PC-9 (cell line): ENCODE results near the gene MAST4. TPM values are rescaled to one million over a fixed set of nuclear protein-coding genes. Genes with fewer than 3 reads are reported as not detected.
A peak's percentile ranks its signal among the peaks of the same experiment; 100 is the strongest.

ENCODE experiments used
- BruUV-seq: library from RNA; stranded (reverse); fragments of 400-500 nt; replicated peaks from 2 replicates; lab custom pipeline; 2021; lab: Mats Ljungman, UMichigan
- CTCF ChIA-PET: fragments of 300-600 bp; sonication (Branson Sonifier 250); formaldehyde crosslinking; loops from one replicate; lab custom pipeline; 2022; ENCODE audit warnings: antibody characterized with exemption; lab: Charles Lee
- POLR2A ChIA-PET: fragments of 300-600 bp; sonication (Branson Sonifier 250); formaldehyde crosslinking; loops from one replicate; lab custom pipeline; 2022; ENCODE audit warnings: antibody characterized with exemption; ENCODE audit not compliant: unreplicated experiment; lab: Charles Lee
- DNase-seq, 2 experiments: peaks; one replicate each; pipeline versions ENCODE4 v3.0.0 to v3.0.0-alpha.2; 2015 to 2022; ENCODE audit warnings: mixed read lengths in 1 of 2
- H2AFZ ChIP-seq: fragments of 200-600 bp; sonication (generic); 2 replicates; pipeline ENCODE4 v1.8.1; 2017; ENCODE audit warnings: antibody characterized with exemption
- H3F3A ChIP-seq: fragments of 200-600 bp; sonication (generic); 2 replicates; pipeline ENCODE4 v1.8.1; 2017; ENCODE audit warnings: antibody characterized with exemption, mild to moderate bottlenecking, low read depth; ENCODE audit not compliant: insufficient read depth
- H3K27ac ChIP-seq: fragments of 200-600 bp; sonication (generic); 2 replicates; pipeline ENCODE4 v1.6.1; 2016; ENCODE audit warnings: mixed run types
- H3K27me3 ChIP-seq: fragments of 200-600 bp; sonication (generic); 2 replicates; pipeline ENCODE4 v1.6.1; 2016; ENCODE audit warnings: low read depth, mixed run types; ENCODE audit not compliant: insufficient read depth
- H3K36me3 ChIP-seq: fragments of 200-600 bp; sonication (generic); 2 replicates; pipeline ENCODE4 v1.6.1; 2016; ENCODE audit warnings: low read depth, mixed run types
- H3K4me1 ChIP-seq: fragments of 200-600 bp; sonication (generic); replicated peaks from 2 replicates; pipeline ENCODE4 v1.6.1; 2016; ENCODE audit warnings: mixed run types; ENCODE audit not compliant: insufficient read depth
- H3K4me2 ChIP-seq: fragments of 200-600 bp; sonication (generic); 2 replicates; pipeline ENCODE4 v1.6.1; 2017; ENCODE audit warnings: mixed run types
- H3K4me3 ChIP-seq: fragments of 200-600 bp; sonication (generic); 2 replicates; pipeline ENCODE4 v1.6.1; 2016; ENCODE audit warnings: mixed run types
- H3K79me2 ChIP-seq: fragments of 200-600 bp; sonication (generic); 2 replicates; pipeline ENCODE4 v1.6.1; 2017; ENCODE audit warnings: low read depth, mixed run types
- H3K9me2 ChIP-seq: fragments of 200-600 bp; sonication (generic); 2 replicates; pipeline ENCODE4 v1.8.1; 2017; ENCODE audit warnings: mild to moderate bottlenecking; ENCODE audit not compliant: insufficient read depth
- H3K9me3 ChIP-seq: fragments of 200-600 bp; sonication (generic); 2 replicates; pipeline ENCODE4 v1.8.1; 2016; ENCODE audit warnings: low read depth; ENCODE audit not compliant: insufficient read depth
- H4K20me1 ChIP-seq: fragments of 200-600 bp; sonication (generic); 2 replicates; pipeline ENCODE4 v1.8.1; 2017; ENCODE audit not compliant: insufficient read depth
- CTCF ChIP-seq: fragments of 200-600 bp; sonication (generic); conservative IDR thresholded peaks from 2 replicates; pipeline ENCODE4 v1.6.1; 2017; ENCODE audit warnings: mixed run types, antibody characterized with exemption, mild to moderate bottlenecking, moderate library complexity
- EZH2 ChIP-seq: fragments of 200-600 bp; sonication (generic); IDR thresholded peaks from 2 replicates; pipeline ENCODE4 v1.8.0; 2017; ENCODE audit warnings: antibody characterized with exemption, low read depth
- intact Hi-C: fragments of 100-400 bp; cut with micrococcal nuclease; formaldehyde crosslinking; loops from one replicate; pipeline ENCODE4 v1.10.0; 2022; ENCODE audit not compliant: unreplicated experiment
- total RNA-seq: library from RNA; stranded (reverse); gene quantifications from 2 replicates; pipeline ENCODE4 v1.2.3, GENCODE V29; 2021

MAST4 gene
- total RNA-seq, 1 experiment from 2014 or later, result 19.3 TPM

- Histone ChIP-seq H3K4me3 (no peak overlapping the region), H3K9me2 (no peaks in the 10 kb centered on the region), H3K27ac (no peak overlapping the region), H2AFZ (no peak overlapping the region), H3K4me1 (peaks cover 19% of the 10 kb centered on the region), H3K27me3 (no peaks in the 10 kb centered on the region), H4K20me1 (no peaks in the 10 kb centered on the region), H3K79me2 (no peaks in the 10 kb centered on the region), H3K9me3 (no peaks in the 10 kb centered on the region), H3K4me2 (no peak overlapping the region), H3K36me3 (no peaks in the 10 kb centered on the region), H3F3A (no peaks in the 10 kb centered on the region)
- CTCF ChIA-PET, result no interaction called here
- no peak for DNase-seq
- BruUV-seq, result no TSS peak
- intact Hi-C loops, result no loop called here
- POLR2A ChIA-PET, result no interaction called here
- no peak for TF ChIP-seq EZH2
- TF ChIP-seq CTCF, result no peak
Observed at GRCh38 chr5:67194166-67194565, 598.0 kb downstream of the MAST4 start.

- no peaks in the 10 kb centered on the region for H3K9me3 ChIP-seq
Observed at GRCh38 chr5:67195406-67196275, 599.4 kb downstream of the MAST4 start.

GRCh38 chr5:67196537-67197059, 600.4 kb downstream of the MAST4 start, which contains the start of gene CD180:
Gene CD180 (minus strand): TSS chr5:67196799. CDS start chr5:67196641, 158 bp downstream.
- H3F3A ChIP-seq, result no peaks in the 10 kb centered on the region
- H3K9me2 ChIP-seq, result no peaks in the 10 kb centered on the region
- no peak within 1 kb of the TSS for H2AFZ ChIP-seq
- DNase-seq, result no peak
- no peak for TF ChIP-seq CTCF
- TF ChIP-seq EZH2, result no peak
- 0 out of 2 replicates have a peak within 1 kb of the TSS, but pooled peaks have one; percentile 13 for H3K4me2 ChIP-seq
- no TSS peak for BruUV-seq
- H3K79me2 ChIP-seq, result no peaks in the 10 kb centered on the region
- ChIA-PET POLR2A (no interaction called here), CTCF (no interaction called here)
- no peak within 1 kb of the TSS for H3K4me3 ChIP-seq
- H4K20me1 ChIP-seq, result no peaks in the 10 kb centered on the region
- no peaks in the 10 kb centered on the region for H3K27me3 ChIP-seq
- H3K9me3 ChIP-seq, result no peaks in the 10 kb centered on the region
- H3K27ac ChIP-seq, result no peak within 1 kb of the TSS
- H3K36me3 ChIP-seq, result no peaks in the 10 kb centered on the region
- H3K4me1 ChIP-seq, result peaks cover 19% of the 10 kb centered on the region
- intact Hi-C loops, result no loop called here

More at GRCh38 chr5:67195406-67196275, 599.4 kb downstream of the MAST4 start:
- Histone ChIP-seq H3K27me3 (no peaks in the 10 kb centered on the region), H3K4me3 (no peak overlapping the region), H3K27ac (no peak overlapping the region), H3K4me1 (peaks cover 19% of the 10 kb centered on the region), H3K9me2 (no peaks in the 10 kb centered on the region), H2AFZ (no peak overlapping the region), H3K79me2 (no peaks in the 10 kb centered on the region), H3F3A (no peaks in the 10 kb centered on the region), H4K20me1 (no peaks in the 10 kb centered on the region), H3K4me2 (no peak overlapping the region), H3K36me3 (no peaks in the 10 kb centered on the region)
- ChIA-PET POLR2A (no interaction called here), CTCF (no interaction called here)
- BruUV-seq, result no TSS peak
- DNase-seq, result no peak
- TF ChIP-seq CTCF (no peak), EZH2 (no peak)
- intact Hi-C loops, result no loop called here
